GM12878 (cell line): ENCODE data around the gene YAF2. TPM values are rescaled to one million over a fixed set of nuclear protein-coding genes. Genes with fewer than 3 reads are reported as not detected.

Experiments used
- ATAC-seq: fragments of 200-7000 bp; cut with Tn5 transposase; 3 replicates; pipeline ENCODE4 v1.9.1; 2020; ENCODE audit warnings: mild to moderate bottlenecking, moderate library complexity
- BruUV-seq: library from RNA; stranded (reverse); fragments of 400-500 nt; replicated peaks from 2 replicates; lab custom pipeline; 2021; lab: Mats Ljungman, UMichigan
- CTCF ChIA-PET: fragments of 300-600 bp; sonication (Branson Sonifier 250); formaldehyde crosslinking; extraction: SDS; loops from one replicate; lab custom pipeline; 2021; ENCODE audit warnings: inconsistent platforms; lab: Yijun Ruan, JAX
- POLR2A ChIA-PET: fragments of 350-600 bp; formaldehyde crosslinking; extraction: SDS; loops from one replicate; lab custom pipeline; 2021; ENCODE audit warnings: inconsistent platforms; lab: Charles Lee
- RAD21 ChIA-PET: fragments of 300-600 bp; sonication (Branson Sonifier 250); formaldehyde crosslinking; loops from one replicate; lab custom pipeline; 2023; ENCODE audit warnings: antibody characterized with exemption; ENCODE audit not compliant: unreplicated experiment; lab: Charles Lee
- SMC1A ChIA-PET: fragments of 300-600 bp; sonication (Branson Sonifier 250); formaldehyde crosslinking; loops from one replicate; lab custom pipeline; 2023; ENCODE audit not compliant: unreplicated experiment, uncharacterized antibody; lab: Charles Lee
- DNase-seq: peaks from one replicate; pipeline ENCODE4 v3.0.0-alpha.2; 2011; ENCODE audit warnings: low read depth, low spot score
- FAIRE-seq: peaks from 3 replicates; lab custom pipeline; 2011; peaks lifted over from hg19 to GRCh38; lab: Jason Lieb, UNC
- H2AFZ ChIP-seq: 2 replicates; pipeline ENCODE4 v1.6.0; 2011; ENCODE audit warnings: low read depth, low read length, control low read depth; ENCODE audit not compliant: control insufficient read depth
- H3K27ac ChIP-seq: 2 replicates; pipeline ENCODE4 v1.5.1; 2011; ENCODE audit warnings: control low read depth; ENCODE audit not compliant: control insufficient read depth, insufficient read depth
- H3K27me3 ChIP-seq, 2 experiments: replicated peaks in 1 of 2; 2 replicates each; pipeline versions ENCODE4 v1.6.0 to v1.6.1; 2011; ENCODE audit warnings: low read length in 1 of 2; ENCODE audit not compliant: control insufficient read depth in 2 of 2, insufficient read depth in 2 of 2
- H3K36me3 ChIP-seq, 2 experiments: 2 replicates each; pipeline ENCODE4 v1.5.1; 2011; ENCODE audit warnings: low read length in 1 of 2; ENCODE audit not compliant: control insufficient read depth in 2 of 2, insufficient read depth in 2 of 2
- H3K4me1 ChIP-seq: 2 replicates; pipeline ENCODE4 v1.6.1; 2011; ENCODE audit warnings: mild to moderate bottlenecking, low read length, moderate library complexity, mixed read lengths; ENCODE audit not compliant: control insufficient read depth, insufficient read depth
- H3K4me2 ChIP-seq: 2 replicates; pipeline ENCODE4 v1.6.0; 2011; ENCODE audit warnings: control low read depth; ENCODE audit not compliant: control insufficient read depth, insufficient read depth
- H3K4me3 ChIP-seq: fragments of 200-600 bp; sonication (generic); 2 replicates; pipeline ENCODE4 v1.5.1; 2016
- H3K79me2 ChIP-seq: 2 replicates; pipeline ENCODE4 v1.6.0; 2011; ENCODE audit warnings: low read length; ENCODE audit not compliant: control insufficient read depth, insufficient read depth
- H3K9ac ChIP-seq: 2 replicates; pipeline ENCODE4 v1.8.0; 2011; ENCODE audit warnings: low read length, control low read depth, mixed read lengths; ENCODE audit not compliant: control insufficient read depth, insufficient read depth
- H3K9me3 ChIP-seq: replicated peaks from 3 replicates; pipeline ENCODE4 v1.5.1; 2011; ENCODE audit warnings: mild to moderate bottlenecking, low read length; ENCODE audit not compliant: control insufficient read depth, insufficient read depth
- H4K20me1 ChIP-seq: 2 replicates; pipeline ENCODE4 v1.6.0; 2011; ENCODE audit not compliant: control insufficient read depth, insufficient read depth
- BCL3 ChIP-seq: IDR thresholded peaks from 2 replicates; pipeline ENCODE4 v1.6.1; 2011; ENCODE audit warnings: borderline replicate concordance, low read depth, mild to moderate bottlenecking, moderate library complexity, low read length; ENCODE audit not compliant: insufficient read depth, poor library complexity, severe bottlenecking
- BRCA1 ChIP-seq: IDR thresholded peaks from 2 replicates; pipeline ENCODE4 v1.6.1; 2011; ENCODE audit warnings: low read depth, low read length, improper control_type of control experiment
- CHD1 ChIP-seq: IDR thresholded peaks from 2 replicates; pipeline ENCODE4 v1.6.1; 2012; ENCODE audit warnings: low read depth, low read length, improper control_type of control experiment
- EZH2 ChIP-seq: IDR thresholded peaks from 2 replicates; pipeline ENCODE4 v1.6.1; 2012; ENCODE audit warnings: low read depth, mild to moderate bottlenecking, control low read depth, inconsistent platforms, low read length, borderline replicate concordance; ENCODE audit not compliant: control insufficient read depth
- HDAC2 ChIP-seq: fragments of 200-600 bp; sonication (generic); IDR thresholded peaks from 2 replicates; pipeline ENCODE4 v1.6.1; 2017
- HDGF ChIP-seq: fragments of 450-650 bp; IDR thresholded peaks from 2 replicates; pipeline ENCODE4 v1.6.1; 2016; ENCODE audit warnings: antibody characterized with exemption
- LARP7 ChIP-seq: fragments of 450-650 bp; IDR thresholded peaks from 2 replicates; pipeline ENCODE4 v1.6.1; 2017; ENCODE audit warnings: mild to moderate bottlenecking
- NFYB ChIP-seq: IDR thresholded peaks from 2 replicates; pipeline ENCODE4 v1.6.1; 2011; ENCODE audit warnings: low read depth, mild to moderate bottlenecking, low read length, improper control_type of control experiment, moderate library complexity; ENCODE audit not compliant: insufficient read depth
- PKNOX1 ChIP-seq: fragments of 450-650 bp; IDR thresholded peaks from 2 replicates; pipeline ENCODE4 v1.6.1; 2016; ENCODE audit warnings: mild to moderate bottlenecking
- SIN3A ChIP-seq: IDR thresholded peaks from 2 replicates; pipeline ENCODE4 v1.6.1; 2012; ENCODE audit warnings: low read depth, low read length, improper control_type of control experiment
- TARDBP ChIP-seq: IDR thresholded peaks from 2 replicates; pipeline ENCODE4 v1.6.1; 2016; ENCODE audit warnings: borderline replicate concordance
- TCF3 ChIP-seq: IDR thresholded peaks from 2 replicates; pipeline ENCODE4 v1.6.1; 2012; ENCODE audit warnings: low read depth, mild to moderate bottlenecking, low read length, borderline replicate concordance; ENCODE audit not compliant: insufficient read depth
- ZNF207 ChIP-seq: fragments of 450-650 bp; IDR thresholded peaks from 2 replicates; pipeline ENCODE4 v1.6.1; 2014; ENCODE audit warnings: antibody characterized with exemption, mild to moderate bottlenecking, borderline replicate concordance
- WGBS: methylation state at CpG from one replicate; pipeline ENCODE4 v1.1.6; 2016; ENCODE audit warnings: low lambda C conversion rate; ENCODE audit not compliant: insufficient replicate concordance, insufficient coverage; ENCODE audit errors: missing lambda C conversion rate; 5-methylcytosine and 5-hydroxymethylcytosine counted together
- in situ Hi-C: fragments of 300-500 bp; cut with MboI; formaldehyde crosslinking; loops from 9 replicates; pipeline ENCODE4 v1.14.3; 2018; ENCODE audit warnings: mixed read lengths
- intact Hi-C: fragments of 100-400 bp; cut with micrococcal nuclease; formaldehyde crosslinking; loops from one replicate; pipeline ENCODE4 v1.14.2; 2022; ENCODE audit not compliant: unreplicated experiment
- polyA plus RNA-seq, 11 experiments: library from polyadenylated mRNA; depleted of rRNA in 4 of 11; unstranded in 6 of 11; stranded (reverse) in 5 of 11; fragments of >200 nt; fragmentation: Nextera tagmentation in 4 of 11; fragmentation: Illumina TruSeq in 1 of 11; extraction: Ambion mirVana in 4 of 11; extraction: Trizol in 1 of 11; gene quantifications; 1 replicate in 1 of 11; 2 replicates in 10 of 11; pipeline versions ENCODE4 v1.2.1 to v1.2.3, GENCODE V29; 2011 to 2016; ENCODE audit warnings: inconsistent platforms in 2 of 11, missing spikeins in 2 of 11, low read depth in 1 of 11
- total RNA-seq, 4 experiments: library from RNA; depleted of rRNA in 3 of 4; stranded (reverse); fragments of >200 nt in 3 of 4; fragmentation: Illumina TruSeq in 1 of 4; extraction: Trizol in 1 of 4; gene quantifications; 2 replicates each; pipeline versions ENCODE4 v1.2.1 to v1.2.3, GENCODE V29; 2013 to 2021
- TF ChIP-seq, protein P1 (sequence below): fragments of 450-650 bp; IDR thresholded peaks from 2 replicates; pipeline ENCODE4 v1.6.1; 2016; ENCODE audit warnings: mild to moderate bottlenecking

Gene YAF2
- total and polyA plus RNA-seq, 10 of the 15 experiments (the other 5 are each of a cell fraction or from before 2014, with no cell fraction given) = 18.8 to 36.6 (median 23.0) TPM

DNA sequence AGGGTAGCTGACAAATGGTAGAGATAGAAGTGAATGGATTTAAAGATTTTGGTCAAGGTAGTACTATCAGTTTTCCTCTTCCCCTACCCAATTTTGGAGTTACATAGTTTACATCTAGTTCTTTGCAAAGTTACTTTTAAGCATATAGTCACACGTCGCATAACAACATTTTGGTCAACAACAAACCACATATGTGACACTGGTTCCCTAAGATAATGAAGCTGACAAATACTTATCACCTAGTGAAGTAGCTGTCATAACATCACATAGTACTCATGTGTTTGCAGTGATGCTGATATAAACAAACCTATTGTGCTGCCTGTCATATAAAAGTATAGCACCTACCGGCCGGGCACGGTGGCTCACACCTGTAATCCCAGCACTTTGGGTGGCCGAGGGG is 45.4 kb downstream of the YAF2 start:
- intact Hi-C loops (no loop called here), in situ Hi-C loops (no loop called here)
- H4K20me1 ChIP-seq = no peaks in the 10 kb centered on the region
- TF ChIP-seq PKNOX1 (no peak), BCL3 (no peak), LARP7 (no peak), TCF3 (no peak)
- H3K36me3 ChIP-seq = peaks cover 0 to 10% of the 10 kb centered on the region in 2 experiments; a peak in 2 of 4 replicates
- CTCF ChIA-PET = no interaction called here
- H2AFZ ChIP-seq = no peak overlapping the region
- no peak overlapping the region for H3K9ac ChIP-seq
- DNase-seq (no peak), ATAC-seq (no peak), FAIRE-seq (no peak)
- no peak overlapping the region for H3K27ac ChIP-seq
- no peaks in the 10 kb centered on the region for H3K27me3 ChIP-seq
- H3K4me3 ChIP-seq = no peak overlapping the region
- POLR2A ChIA-PET = no interaction called here
- no peaks in the 10 kb centered on the region for H3K4me1 ChIP-seq
- SMC1A ChIA-PET = no interaction called here
- H3K9me3 ChIP-seq = no peaks in the 10 kb centered on the region
- RAD21 ChIA-PET = no interaction called here
- H3K79me2 ChIP-seq = no peaks in the 10 kb centered on the region
- no peak overlapping the region for H3K4me2 ChIP-seq
- 99% methylated on average over 6 of the region's 6 CpGs for WGBS
- BruUV-seq = no TSS peak

GRCh38 chr12:42192258-42192657 is 45.8 kb downstream of the YAF2 start:
- no TSS peak for BruUV-seq
- TF ChIP-seq, protein P1, sequence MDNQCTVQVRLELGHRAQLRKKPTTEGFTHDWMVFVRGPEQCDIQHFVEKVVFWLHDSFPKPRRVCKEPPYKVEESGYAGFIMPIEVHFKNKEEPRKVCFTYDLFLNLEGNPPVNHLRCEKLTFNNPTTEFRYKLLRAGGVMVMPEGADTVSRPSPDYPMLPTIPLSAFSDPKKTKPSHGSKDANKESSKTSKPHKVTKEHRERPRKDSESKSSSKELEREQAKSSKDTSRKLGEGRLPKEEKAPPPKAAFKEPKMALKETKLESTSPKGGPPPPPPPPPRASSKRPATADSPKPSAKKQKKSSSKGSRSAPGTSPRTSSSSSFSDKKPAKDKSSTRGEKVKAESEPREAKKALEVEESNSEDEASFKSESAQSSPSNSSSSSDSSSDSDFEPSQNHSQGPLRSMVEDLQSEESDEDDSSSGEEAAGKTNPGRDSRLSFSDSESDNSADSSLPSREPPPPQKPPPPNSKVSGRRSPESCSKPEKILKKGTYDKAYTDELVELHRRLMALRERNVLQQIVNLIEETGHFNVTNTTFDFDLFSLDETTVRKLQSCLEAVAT = no peak
- TF ChIP-seq TARDBP (no peak), SIN3A (no peak), HDGF (no peak), NFYB (no peak), ZNF207 (no peak), EZH2 (no peak), CHD1 (no peak), HDAC2 (no peak), BRCA1 (no peak)
- no peak overlapping the region for H3K27ac ChIP-seq
- H3K4me2 ChIP-seq = no peak overlapping the region
- POLR2A ChIA-PET = no interaction called here
- CTCF ChIA-PET = no interaction called here
- ATAC-seq (no peak), DNase-seq (no peak), FAIRE-seq (no peak)
- H3K9me3 ChIP-seq = no peaks in the 10 kb centered on the region
- RAD21 ChIA-PET = no interaction called here
- in situ Hi-C loops (no loop called here), intact Hi-C loops (no loop called here)
- no peaks in the 10 kb centered on the region for H3K79me2 ChIP-seq
- WGBS = 100% methylated on average over 1 of the region's 1 CpG
- no peak overlapping the region for H2AFZ ChIP-seq
- peaks cover 0 to 10% of the 10 kb centered on the region in 2 experiments; a peak in 2 of 4 replicates for H3K36me3 ChIP-seq
- no peaks in the 10 kb centered on the region for H3K27me3 ChIP-seq
- no peak overlapping the region for H3K9ac ChIP-seq
- no peak overlapping the region for H3K4me3 ChIP-seq
- no peaks in the 10 kb centered on the region for H3K4me1 ChIP-seq
- H4K20me1 ChIP-seq = no peaks in the 10 kb centered on the region
- SMC1A ChIA-PET = no interaction called here
